Measurements from ENCODE around the gene DAAM1. TPM values are rescaled to one million over a fixed set of nuclear protein-coding genes. Genes with fewer than 3 reads are reported as not detected.
A peak's percentile ranks its signal among the peaks of the same experiment; 100 is the strongest.

DAAM1 gene
- total RNA-seq, 1 experiment from 2014 or later, result 30.4 TPM

DNA sequence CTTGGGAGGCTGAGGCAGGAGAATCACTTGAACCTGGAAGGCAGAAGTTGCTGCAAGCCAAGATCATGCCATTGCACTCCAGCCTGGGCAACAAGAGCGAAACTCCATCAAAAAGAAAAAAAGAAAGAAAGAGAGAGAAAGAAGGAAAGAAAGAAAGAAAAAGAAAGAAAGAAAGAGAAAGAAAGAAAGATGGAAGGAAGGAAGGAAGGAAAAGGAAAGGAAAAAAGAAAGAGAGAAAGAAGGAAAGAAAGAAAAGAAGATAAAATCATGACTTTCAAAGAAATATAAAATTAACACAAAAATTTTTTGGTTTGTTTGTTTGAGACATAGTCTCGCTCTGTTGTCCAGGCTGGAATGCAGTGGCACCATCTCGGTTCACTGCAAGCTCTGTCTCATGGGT, 22.2 kb upstream of the DAAM1 start (continued):
- no peak for TF ChIP-seq KAT7 (CRISPR knock-in tag; IDR thresholded peaks at IDR 0.05; ENCODE audit: borderline replicate concordance)
- no peak for TF ChIP-seq ZNF423 (CRISPR knock-in tag; IDR thresholded peaks at IDR 0.05)
- no peak for TF ChIP-seq ZNF121 (CRISPR knock-in tag; IDR thresholded peaks at IDR 0.05)
- no peak for TF ChIP-seq MAX (CRISPR knock-in tag; IDR thresholded peaks at IDR 0.05)

DNA sequence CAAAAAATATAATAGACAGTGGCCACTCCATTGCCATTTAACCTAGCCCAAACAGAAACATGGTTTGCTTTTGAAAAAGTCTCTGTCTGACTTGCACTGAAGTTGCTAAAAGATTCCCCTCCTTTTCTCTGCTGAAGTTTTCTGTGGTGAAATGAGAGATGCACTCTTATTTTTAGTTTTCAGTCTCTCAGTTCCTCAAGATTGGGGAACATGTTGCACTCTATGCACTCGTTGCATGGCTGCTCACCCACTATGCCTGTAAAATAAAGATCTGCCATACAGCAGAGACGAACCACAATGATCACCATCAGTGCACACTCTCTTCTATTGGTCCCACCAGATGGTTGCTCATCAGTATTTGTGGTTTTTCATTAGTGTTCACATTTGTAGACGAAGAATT, 13.1 kb upstream of the DAAM1 start:
- no peaks in the 10 kb centered on the region for H3K36me3 Mint-ChIP-seq
- no peak for DNase-seq (ENCODE audit: low spot score)
- no peaks in the 10 kb centered on the region for H3K4me1 Mint-ChIP-seq
- no peak overlapping the region for H3K4me3 Mint-ChIP-seq
- ChIA-PET CTCF (no interaction called here), POLR2A (no interaction called here)
- H3K27me3 Mint-ChIP-seq (ENCODE audit: low read depth), result no peaks in the 10 kb centered on the region
- peaks cover 2% of the 10 kb centered on the region for H3K9me3 Mint-ChIP-seq
- ATAC-seq, result no peak
- H3K27ac Mint-ChIP-seq, result no peak overlapping the region
- no peak for TF ChIP-seq ZNF232 (CRISPR knock-in tag; IDR thresholded peaks at IDR 0.05)
- no peak for TF ChIP-seq KAT7 (CRISPR knock-in tag; IDR thresholded peaks at IDR 0.05; ENCODE audit: borderline replicate concordance)
- TF ChIP-seq TEAD4 (CRISPR knock-in tag; IDR thresholded peaks at IDR 0.05), result no peak

GRCh38 chr14:59176765-59177164, 11.7 kb upstream of the DAAM1 start:
- Mint-ChIP-seq H3K4me3 (no peak overlapping the region), H3K27ac (no peak overlapping the region), H3K27me3 (ENCODE audit: low read depth) (no peaks in the 10 kb centered on the region), H3K9me3 (no peaks in the 10 kb centered on the region), H3K4me1 (no peaks in the 10 kb centered on the region), H3K36me3 (no peaks in the 10 kb centered on the region)
- no peak for TF ChIP-seq ATF2 (CRISPR knock-in tag; IDR thresholded peaks at IDR 0.05; ENCODE audit: borderline replicate concordance, low read depth)
- no peak for TF ChIP-seq TEAD4 (CRISPR knock-in tag; IDR thresholded peaks at IDR 0.05)
- ATAC-seq, result no peak
- no peak for DNase-seq (ENCODE audit: low spot score)
- POLR2A ChIA-PET, result interaction anchor here (0.7 kb wide), 1 partner anchor 549 kb away, joined by 3 read pairs; no protein-coding TSS in a partner anchor
- CTCF ChIA-PET, result no interaction called here

DNA sequence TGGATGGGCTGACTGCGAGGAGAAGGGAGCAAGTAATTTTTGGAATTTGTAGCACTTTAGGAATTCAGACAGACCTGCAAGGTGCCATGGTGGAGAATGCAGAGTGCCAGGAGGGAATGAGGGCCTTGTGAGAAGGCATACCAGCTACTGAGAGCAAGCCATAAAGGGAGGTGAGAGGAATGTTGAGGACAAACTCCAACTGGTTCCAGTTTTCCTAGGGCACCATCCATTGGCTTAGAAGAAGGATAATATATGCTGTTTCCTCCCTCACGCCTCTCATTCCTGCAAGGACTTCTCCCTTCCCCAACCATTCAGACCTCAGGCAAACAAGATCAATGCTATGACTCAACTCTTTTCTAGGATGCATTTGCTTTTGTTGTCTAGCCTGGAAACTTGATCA, 11.2 kb upstream of the DAAM1 start:
- DNase-seq (ENCODE audit: low spot score), result peak; percentile 15
- ATAC-seq, result peak; percentile 95

GRCh38 chr14:59181791-59182190, 6.7 kb upstream of the DAAM1 start:
- CTCF ChIA-PET, result no interaction called here
- H3K9me3 Mint-ChIP-seq, result no peaks in the 10 kb centered on the region
- H3K4me3 Mint-ChIP-seq, result no peak overlapping the region
- DNase-seq (ENCODE audit: low spot score), result no peak
- H3K27ac Mint-ChIP-seq, result no peak overlapping the region
- POLR2A ChIA-PET, result no interaction called here
- H3K4me1 Mint-ChIP-seq, result no peaks in the 10 kb centered on the region; the same call in 1 of the 2 replicates
- H3K36me3 Mint-ChIP-seq, result no peaks in the 10 kb centered on the region
- H3K27me3 Mint-ChIP-seq (ENCODE audit: low read depth), result peaks cover 17% of the 10 kb centered on the region
- no peak for ATAC-seq
- TF ChIP-seq ATF2 (CRISPR knock-in tag; IDR thresholded peaks at IDR 0.05; ENCODE audit: borderline replicate concordance, low read depth) (no peak), ZNF121 (CRISPR knock-in tag; IDR thresholded peaks at IDR 0.05) (no peak), ZNF138 (CRISPR knock-in tag; conservative IDR thresholded peaks at IDR 0.05) (no peak), SOX15 (CRISPR knock-in tag; IDR thresholded peaks at IDR 0.05) (no peak), ZNF317 (CRISPR knock-in tag; IDR thresholded peaks at IDR 0.05; ENCODE audit: borderline replicate concordance, low read depth) (no peak), E2F1 (CRISPR knock-in tag; IDR thresholded peaks at IDR 0.05) (no peak), ETV6 (CRISPR knock-in tag; IDR thresholded peaks at IDR 0.05) (no peak), CBFB (CRISPR knock-in tag; IDR thresholded peaks at IDR 0.05; ENCODE audit: low read depth) (no peak), JUN (CRISPR knock-in tag; IDR thresholded peaks at IDR 0.05) (no peak), JAZF1 (CRISPR knock-in tag; IDR thresholded peaks at IDR 0.05) (no peak), NR2C2 (CRISPR knock-in tag; IDR thresholded peaks at IDR 0.05) (no peak), ATF1 (CRISPR knock-in tag; IDR thresholded peaks at IDR 0.05) (no peak), E2F4 (CRISPR knock-in tag; IDR thresholded peaks at IDR 0.05; ENCODE audit: borderline replicate concordance, low read depth) (no peak)
- TF ChIP-seq, protein P1, sequence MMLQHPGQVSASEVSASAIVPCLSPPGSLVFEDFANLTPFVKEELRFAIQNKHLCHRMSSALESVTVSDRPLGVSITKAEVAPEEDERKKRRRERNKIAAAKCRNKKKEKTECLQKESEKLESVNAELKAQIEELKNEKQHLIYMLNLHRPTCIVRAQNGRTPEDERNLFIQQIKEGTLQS (CRISPR knock-in tag; conservative IDR thresholded peaks at IDR 0.05), result no peak
- TF ChIP-seq, protein P2, sequence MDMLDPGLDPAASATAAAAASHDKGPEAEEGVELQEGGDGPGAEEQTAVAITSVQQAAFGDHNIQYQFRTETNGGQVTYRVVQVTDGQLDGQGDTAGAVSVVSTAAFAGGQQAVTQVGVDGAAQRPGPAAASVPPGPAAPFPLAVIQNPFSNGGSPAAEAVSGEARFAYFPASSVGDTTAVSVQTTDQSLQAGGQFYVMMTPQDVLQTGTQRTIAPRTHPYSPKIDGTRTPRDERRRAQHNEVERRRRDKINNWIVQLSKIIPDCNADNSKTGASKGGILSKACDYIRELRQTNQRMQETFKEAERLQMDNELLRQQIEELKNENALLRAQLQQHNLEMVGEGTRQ (CRISPR knock-in tag; IDR thresholded peaks at IDR 0.05), result no peak

More for the DNA sequence above, 11.2 kb upstream of the DAAM1 start:
- no peak overlapping the region for H3K4me3 Mint-ChIP-seq
- POLR2A ChIA-PET, result interaction anchor here (0.7 kb wide), 1 partner anchor 550 kb away, joined by 3 read pairs; no protein-coding TSS in a partner anchor
- TF ChIP-seq MYBL2 (CRISPR knock-in tag; IDR thresholded peaks at IDR 0.05), result no peak
- no peak for TF ChIP-seq TP53 (CRISPR knock-in tag; IDR thresholded peaks at IDR 0.05)
- TF ChIP-seq GABPB1 (CRISPR knock-in tag; IDR thresholded peaks at IDR 0.05), result no peak
- no peaks in the 10 kb centered on the region for H3K27me3 Mint-ChIP-seq (ENCODE audit: low read depth)
- H3K27ac Mint-ChIP-seq, result no peak overlapping the region
- no peaks in the 10 kb centered on the region for H3K9me3 Mint-ChIP-seq
- CTCF ChIA-PET, result no interaction called here
- H3K4me1 Mint-ChIP-seq, result no peaks in the 10 kb centered on the region
- no peaks in the 10 kb centered on the region for H3K36me3 Mint-ChIP-seq
